ENCODE measurements around the gene ORC3.

ORC3 gene

GRCh38 chr6:87672641-87673040 lies 82.7 kb downstream of the ORC3 start:
- H3K4me3 ChIP-seq (replicated peaks; ENCODE audit: low read depth, low read length) = no peak overlapping the region
- TF ChIP-seq CTCF (IDR thresholded peaks at IDR 0.05; ENCODE audit: low read length, missing control alignments) = no peak
- no peak for DNase-seq (ENCODE audit: low read depth)

- H3K4me3 ChIP-seq (replicated peaks; ENCODE audit: low read depth, low read length) = no peak overlapping the region
- TF ChIP-seq CTCF (IDR thresholded peaks at IDR 0.05; ENCODE audit: low read length, missing control alignments) = no peak
- DNase-seq (ENCODE audit: low read depth) = no peak
Observed at GRCh38 chr6:87673237-87673636, 83.3 kb downstream of the ORC3 start.

GRCh38 chr6:87674290-87674689 lies 84.4 kb downstream of the ORC3 start:
- no peak overlapping the region for H3K4me3 ChIP-seq (replicated peaks; ENCODE audit: low read depth, low read length)
- TF ChIP-seq CTCF (IDR thresholded peaks at IDR 0.05; ENCODE audit: low read length, missing control alignments) = no peak
- DNase-seq (ENCODE audit: low read depth) = no peak

GRCh38 chr6:87675004-87675681 lies 85.2 kb downstream of the ORC3 start:
- TF ChIP-seq CTCF (IDR thresholded peaks at IDR 0.05; ENCODE audit: low read length, missing control alignments) = no peak
- no peak overlapping the region for H3K4me3 ChIP-seq (replicated peaks; ENCODE audit: low read depth, low read length)
- DNase-seq (ENCODE audit: low read depth) = no peak

- no peak for DNase-seq (ENCODE audit: low read depth)
- no peak for TF ChIP-seq CTCF (IDR thresholded peaks at IDR 0.05; ENCODE audit: low read length, missing control alignments)
- no peak overlapping the region for H3K4me3 ChIP-seq (replicated peaks; ENCODE audit: low read depth, low read length)
Observed at GRCh38 chr6:87682310-87682709, 92.4 kb downstream of the ORC3 start.

- TF ChIP-seq CTCF (IDR thresholded peaks at IDR 0.05; ENCODE audit: low read length, missing control alignments) = no peak
- H3K4me3 ChIP-seq (replicated peaks; ENCODE audit: low read depth, low read length) = no peak overlapping the region
- DNase-seq (ENCODE audit: low read depth) = no peak
Observed at GRCh38 chr6:87683890-87684289, 94.0 kb downstream of the ORC3 start.
